ENCODE data around the gene PSMB10. TPM values are rescaled to one million over a fixed set of nuclear protein-coding genes. Genes with fewer than 3 reads are reported as not detected.
A peak's percentile ranks its signal among the peaks of the same experiment; 100 is the strongest.

The PSMB10 gene
- total RNA-seq, 4 donors from 2014 or later = 26.5 to 33.8 (median 32.6) TPM

DNA sequence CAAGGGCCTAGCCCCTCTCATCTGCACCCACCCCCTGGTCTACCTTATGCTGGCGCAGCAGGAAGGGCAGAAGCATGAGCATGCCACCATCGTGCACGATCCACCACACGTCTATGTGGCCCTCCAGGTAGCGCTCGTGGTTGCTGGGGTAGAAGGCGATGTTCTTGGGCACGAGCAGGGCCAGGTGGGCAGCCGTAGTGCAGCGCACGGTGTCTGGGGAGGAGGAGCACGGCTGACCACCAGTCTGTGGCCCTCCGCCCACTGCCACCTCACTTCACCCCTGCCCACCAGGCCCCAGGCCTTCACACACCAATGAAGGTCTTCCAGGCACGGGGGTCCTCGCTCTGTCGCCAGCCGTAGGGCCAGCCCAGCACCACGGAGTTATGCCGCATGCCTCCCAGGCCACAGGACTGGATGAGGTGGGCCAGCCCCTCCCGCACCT is 9.5 kb upstream of the PSMB10 start:
- Histone ChIP-seq H3K27me3 (no peaks in the 10 kb centered on the region), H3K9me3 (no peaks in the 10 kb centered on the region), H3K4me1 (peaks cover 0 to 56% (median 20%) of the 10 kb centered on the region in 3 donors), H3K27ac (peak overlapping the region in 3 of 4 donors; percentile 79 to 84 (median 84)), H3K4me3 (no peak overlapping the region), H3K36me3 (peaks cover 0 to 95% of the 10 kb centered on the region in 2 donors)
- 80% methylated on average over 1 of the region's 20 CpGs; no CpG with 5 or more reads in 1 of the 2 donors for WGBS, 2 donors (ENCODE audit: low coverage in 1 of 2)
- no peak for ATAC-seq
- TF ChIP-seq POLR2A (IDR thresholded peaks at IDR 0.05) = no peak
- no peak for TF ChIP-seq POLR2AphosphoS5 (IDR thresholded peaks at IDR 0.05)
- TF ChIP-seq EP300 (IDR thresholded peaks at IDR 0.05) = no peak
- TF ChIP-seq, protein P1, sequence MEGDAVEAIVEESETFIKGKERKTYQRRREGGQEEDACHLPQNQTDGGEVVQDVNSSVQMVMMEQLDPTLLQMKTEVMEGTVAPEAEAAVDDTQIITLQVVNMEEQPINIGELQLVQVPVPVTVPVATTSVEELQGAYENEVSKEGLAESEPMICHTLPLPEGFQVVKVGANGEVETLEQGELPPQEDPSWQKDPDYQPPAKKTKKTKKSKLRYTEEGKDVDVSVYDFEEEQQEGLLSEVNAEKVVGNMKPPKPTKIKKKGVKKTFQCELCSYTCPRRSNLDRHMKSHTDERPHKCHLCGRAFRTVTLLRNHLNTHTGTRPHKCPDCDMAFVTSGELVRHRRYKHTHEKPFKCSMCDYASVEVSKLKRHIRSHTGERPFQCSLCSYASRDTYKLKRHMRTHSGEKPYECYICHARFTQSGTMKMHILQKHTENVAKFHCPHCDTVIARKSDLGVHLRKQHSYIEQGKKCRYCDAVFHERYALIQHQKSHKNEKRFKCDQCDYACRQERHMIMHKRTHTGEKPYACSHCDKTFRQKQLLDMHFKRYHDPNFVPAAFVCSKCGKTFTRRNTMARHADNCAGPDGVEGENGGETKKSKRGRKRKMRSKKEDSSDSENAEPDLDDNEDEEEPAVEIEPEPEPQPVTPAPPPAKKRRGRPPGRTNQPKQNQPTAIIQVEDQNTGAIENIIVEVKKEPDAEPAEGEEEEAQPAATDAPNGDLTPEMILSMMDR (IDR thresholded peaks at IDR 0.05) = no peak

DNA sequence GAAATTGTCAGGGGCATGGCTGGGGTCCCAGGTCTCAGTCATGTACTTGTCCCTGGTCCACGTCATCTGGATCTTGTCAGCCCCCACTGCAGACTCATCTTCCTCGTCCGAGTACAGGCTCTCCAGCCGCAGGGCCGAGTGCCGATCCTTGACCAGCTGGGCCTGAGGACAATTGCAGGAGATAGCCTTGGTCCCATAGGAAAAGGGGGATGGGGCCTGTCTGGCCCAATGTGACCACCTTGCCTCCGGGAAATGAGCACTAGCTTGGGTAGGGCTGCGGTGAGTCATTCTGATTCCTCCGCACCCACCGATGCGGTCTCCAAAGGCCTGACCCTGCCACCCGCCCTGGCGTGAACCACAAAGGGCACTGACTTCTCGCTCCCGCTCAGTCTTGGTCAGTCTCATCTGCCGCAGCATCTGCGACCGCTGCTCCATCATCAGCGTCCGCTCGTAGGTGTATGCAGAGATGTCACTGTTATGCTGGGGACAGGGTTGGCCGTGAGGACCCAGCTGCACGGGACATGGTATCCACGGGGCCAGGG is 8.8 kb upstream of the PSMB10 start:
- ATAC-seq = no peak
- peaks cover 0 to 94% of the 10 kb centered on the region in 2 donors for H3K36me3 ChIP-seq
- TF ChIP-seq POLR2AphosphoS5 (IDR thresholded peaks at IDR 0.05) = peak; percentile 17
- no peak for TF ChIP-seq POLR2A (IDR thresholded peaks at IDR 0.05)
- TF ChIP-seq, protein P1 (IDR thresholded peaks at IDR 0.05) = no peak
- TF ChIP-seq EP300 (IDR thresholded peaks at IDR 0.05) = no peak
- WGBS, 2 donors (ENCODE audit: low coverage in 1 of 2) = 56 to 80% methylated on average over 4 to 11 of the region's 24 CpGs
- H3K4me1 ChIP-seq = peaks cover 0 to 51% (median 20%) of the 10 kb centered on the region in 3 donors
- no peaks in the 10 kb centered on the region for H3K27me3 ChIP-seq
- H3K9me3 ChIP-seq = no peaks in the 10 kb centered on the region
- peak overlapping the region in 3 of 4 donors; percentile 79 to 84 (median 84) for H3K27ac ChIP-seq
- H3K4me3 ChIP-seq = no peak overlapping the region

DNA sequence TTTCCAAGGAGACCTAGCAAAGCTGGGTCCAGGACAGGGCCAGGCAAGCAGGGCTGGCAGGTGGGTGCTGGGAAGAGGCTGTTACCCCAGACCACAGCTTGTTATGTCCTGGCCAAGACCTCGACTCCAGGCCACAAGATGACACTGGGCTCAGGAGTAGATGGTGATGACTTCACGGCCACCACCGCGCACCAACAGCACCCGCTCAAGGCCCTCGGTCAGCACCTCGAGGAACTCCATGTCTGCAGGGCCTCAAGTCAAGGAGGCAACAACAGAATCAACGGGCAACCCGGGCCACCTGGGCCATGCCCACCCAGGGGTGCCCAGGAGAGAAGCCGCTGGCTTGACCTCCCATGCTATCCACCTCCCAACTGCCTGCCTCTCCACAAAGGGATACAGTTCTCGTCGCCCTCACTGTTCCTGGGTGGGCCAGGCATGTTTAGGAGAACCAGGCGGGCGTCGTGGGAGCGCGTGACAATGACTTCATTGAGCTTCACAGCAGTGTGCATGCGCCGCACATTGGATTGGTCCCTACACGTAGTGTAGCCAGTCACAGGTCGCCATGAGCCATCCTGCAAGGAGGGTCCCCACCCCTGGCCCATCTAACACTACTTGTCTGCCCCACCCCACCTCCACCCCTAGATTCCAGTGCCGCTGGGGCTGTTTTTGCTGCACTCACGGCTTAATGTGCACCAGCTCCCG is 8.2 kb upstream of the PSMB10 start:
- no peak for TF ChIP-seq POLR2AphosphoS5 (IDR thresholded peaks at IDR 0.05)
- TF ChIP-seq POLR2A (IDR thresholded peaks at IDR 0.05) = no peak
- TF ChIP-seq EP300 (IDR thresholded peaks at IDR 0.05) = no peak
- TF ChIP-seq, protein P1 (IDR thresholded peaks at IDR 0.05) = no peak
- Histone ChIP-seq H3K36me3 (peaks cover 0 to 94% of the 10 kb centered on the region in 2 donors), H3K27ac (peak overlapping the region in 3 of 4 donors; percentile 79 to 84 (median 84)), H3K4me3 (no peak overlapping the region), H3K4me1 (peaks cover 0 to 55% (median 20%) of the 10 kb centered on the region in 3 donors), H3K9me3 (no peaks in the 10 kb centered on the region), H3K27me3 (no peaks in the 10 kb centered on the region)
- 50 to 86% methylated on average over 1 to 7 of the region's 24 CpGs for WGBS, 2 donors (ENCODE audit: low coverage in 1 of 2)
- no peak for ATAC-seq

DNA sequence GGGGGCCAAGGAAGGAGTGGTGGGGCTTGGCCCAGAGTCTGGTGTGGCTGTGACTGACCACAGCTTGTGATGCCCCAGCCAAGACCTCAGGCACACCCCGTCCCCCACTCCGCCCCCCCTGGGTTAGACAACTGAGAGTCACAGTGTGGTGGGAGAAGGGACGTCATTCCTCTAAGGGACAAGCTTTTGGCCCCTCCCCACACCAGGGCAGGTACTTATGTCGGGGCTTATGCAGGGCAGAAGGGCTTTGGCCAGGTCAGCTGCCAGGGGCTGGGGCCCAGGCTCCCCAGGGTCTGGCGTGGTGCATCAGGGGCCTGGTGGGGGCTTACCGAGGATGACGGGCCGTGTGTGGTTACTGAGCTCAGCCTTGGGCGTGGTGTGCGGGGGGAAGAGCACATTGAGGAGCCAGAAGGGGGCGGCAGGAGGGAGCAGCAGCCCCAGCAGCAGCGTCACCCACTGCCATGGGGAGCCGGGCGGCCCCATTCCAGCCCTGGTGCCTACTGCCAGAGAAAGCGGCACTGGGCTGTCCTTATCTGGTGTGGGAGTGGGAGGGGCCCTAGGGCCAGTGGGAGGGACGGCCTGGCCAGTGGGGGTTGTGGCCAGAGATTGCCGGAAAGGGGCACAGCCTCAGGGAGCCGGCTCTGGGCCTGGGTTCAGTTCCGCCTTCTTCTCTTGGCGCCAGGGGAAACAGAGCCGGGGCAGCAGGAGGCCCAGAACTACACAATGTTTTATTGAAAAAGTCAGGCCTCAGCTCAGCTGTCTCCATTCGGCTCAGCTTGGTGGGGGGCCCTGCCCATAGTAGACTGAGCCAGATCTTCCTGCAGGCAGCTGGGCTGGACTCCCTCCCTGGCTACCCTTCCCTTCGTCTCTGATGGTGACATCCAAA is 7.2 kb upstream of the PSMB10 start, which contains the start of gene LCAT:
LCAT (minus strand) TSS at position 502 of the 886 bp plus-strand sequence; CDS start at position 483, 19 bp downstream.
- H3K9me3 ChIP-seq = no peaks in the 10 kb centered on the region
- TF ChIP-seq EP300 (IDR thresholded peaks at IDR 0.05) (no peak), POLR2A (IDR thresholded peaks at IDR 0.05) (no peak), POLR2AphosphoS5 (IDR thresholded peaks at IDR 0.05) (peak; percentile 68)
- TF ChIP-seq, protein P1 (IDR thresholded peaks at IDR 0.05) = no peak
- H3K27me3 ChIP-seq = no peaks in the 10 kb centered on the region
- WGBS, 2 donors (ENCODE audit: low coverage in 1 of 2) = 5 to 20% methylated on average over 4 of the region's 23 CpGs
- peaks cover 0 to 61% (median 20%) of the 10 kb centered on the region in 3 donors for H3K4me1 ChIP-seq
- peak within 1 kb of the TSS; percentile 50 to 84 (median 82) for H3K27ac ChIP-seq
- ATAC-seq = peak; percentile 80
- H3K4me3 ChIP-seq = no peak within 1 kb of the TSS
- peaks cover 0 to 91% of the 10 kb centered on the region in 2 donors for H3K36me3 ChIP-seq
